H1 (cell line): ENCODE data around the gene POLR3E. TPM values are rescaled to one million over a fixed set of nuclear protein-coding genes. Genes with fewer than 3 reads are reported as not detected.

Source experiments
- POLR2A ChIP-seq, 2 experiments: IDR thresholded peaks; 1 replicate in 1 of 2; 2 replicates in 1 of 2; pipeline ENCODE4 v1.6.1; 2011; ENCODE audit warnings: low read depth in 2 of 2, low read length in 2 of 2, mild to moderate bottlenecking in 2 of 2; ENCODE audit errors: control extremely low read depth in 1 of 2
- polyA plus RNA-seq, 7 experiments: library from polyadenylated mRNA; depleted of rRNA in 3 of 7; stranded (reverse) in 5 of 7; unstranded in 2 of 7; fragments of >200 nt in 5 of 7; fragments of 200-250 nt in 2 of 7; gene quantifications; 1 replicate in 5 of 7; 2 replicates in 1 of 7; 4 replicates in 1 of 7; pipeline versions ENCODE4 v1.2.1 to v1.2.3, GENCODE V29; 2011 to 2013; ENCODE audit warnings: missing spikeins in 2 of 7, mixed read lengths in 2 of 7
- total RNA-seq: library from RNA; stranded (reverse); fragmentation: NEBNext Ultra II Directional; extraction: Animal tissue kit (Norgen Biotek cat#: 25700); gene quantifications from 2 replicates; pipeline ENCODE4 v1.2.1, GENCODE V29; 2021
- TF ChIP-seq, protein P1 (sequence below), 3 experiments: IDR thresholded peaks; 1 replicate in 2 of 3; 2 replicates in 1 of 3; pipeline versions ENCODE4 v1.5.1 to v1.6.1; 2011; ENCODE audit warnings: low read length in 3 of 3, mild to moderate bottlenecking in 3 of 3, inconsistent platforms in 2 of 3, low read depth in 1 of 3, moderate library complexity in 1 of 3; ENCODE audit not compliant: insufficient read depth in 1 of 3; ENCODE audit errors: control extremely low read depth in 1 of 3

The POLR3E gene
- total and polyA plus RNA-seq, 2 of the 8 experiments (the other 6 are each of a cell fraction or from before 2014, with no cell fraction given) = 96.5 to 125 TPM

DNA sequence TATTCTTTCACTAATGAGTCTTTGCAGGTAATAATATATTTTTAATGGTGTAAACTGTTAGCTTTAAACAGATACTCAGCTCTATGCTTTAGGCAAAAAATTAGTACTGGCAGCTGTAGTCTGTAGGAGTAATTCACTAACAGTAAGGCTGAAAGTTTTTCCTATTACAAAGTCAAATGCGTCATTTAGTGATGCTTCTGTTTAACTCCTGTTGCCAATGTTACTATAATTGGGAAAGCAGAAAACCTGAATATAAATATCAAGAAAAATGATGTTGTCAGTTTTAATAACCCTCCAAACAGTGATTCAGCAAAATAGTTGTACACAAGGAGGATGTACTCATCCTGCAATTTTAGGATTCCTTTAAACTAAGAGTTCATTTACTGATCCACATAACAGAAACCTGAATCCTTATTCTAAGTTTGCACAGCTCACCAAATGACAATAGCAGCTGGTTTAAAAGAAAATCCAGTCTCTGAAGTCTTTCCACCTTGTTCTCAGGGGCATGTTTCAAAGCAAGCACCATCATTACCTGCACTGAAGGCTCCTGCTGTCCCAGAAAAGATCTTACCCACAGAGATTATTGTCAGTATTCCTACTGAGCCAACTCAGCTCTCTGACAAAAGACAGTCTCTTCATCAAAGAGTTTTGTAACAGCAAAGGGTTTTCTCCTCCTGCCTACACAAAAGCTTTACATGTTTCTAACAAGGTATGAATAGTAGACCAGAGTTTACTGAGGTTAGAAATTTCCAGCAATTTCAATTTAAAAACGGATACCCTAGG, 73.0 kb downstream of the POLR3E start (continued):
- TF ChIP-seq, protein P1, sequence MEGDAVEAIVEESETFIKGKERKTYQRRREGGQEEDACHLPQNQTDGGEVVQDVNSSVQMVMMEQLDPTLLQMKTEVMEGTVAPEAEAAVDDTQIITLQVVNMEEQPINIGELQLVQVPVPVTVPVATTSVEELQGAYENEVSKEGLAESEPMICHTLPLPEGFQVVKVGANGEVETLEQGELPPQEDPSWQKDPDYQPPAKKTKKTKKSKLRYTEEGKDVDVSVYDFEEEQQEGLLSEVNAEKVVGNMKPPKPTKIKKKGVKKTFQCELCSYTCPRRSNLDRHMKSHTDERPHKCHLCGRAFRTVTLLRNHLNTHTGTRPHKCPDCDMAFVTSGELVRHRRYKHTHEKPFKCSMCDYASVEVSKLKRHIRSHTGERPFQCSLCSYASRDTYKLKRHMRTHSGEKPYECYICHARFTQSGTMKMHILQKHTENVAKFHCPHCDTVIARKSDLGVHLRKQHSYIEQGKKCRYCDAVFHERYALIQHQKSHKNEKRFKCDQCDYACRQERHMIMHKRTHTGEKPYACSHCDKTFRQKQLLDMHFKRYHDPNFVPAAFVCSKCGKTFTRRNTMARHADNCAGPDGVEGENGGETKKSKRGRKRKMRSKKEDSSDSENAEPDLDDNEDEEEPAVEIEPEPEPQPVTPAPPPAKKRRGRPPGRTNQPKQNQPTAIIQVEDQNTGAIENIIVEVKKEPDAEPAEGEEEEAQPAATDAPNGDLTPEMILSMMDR (IDR thresholded peaks at IDR 0.05; ENCODE audit: control extremely low read depth in 1 of 3, insufficient read depth in 1 of 3, low read depth in 1 of 3, low read length in 3 of 3) = no peak
- TF ChIP-seq POLR2A (IDR thresholded peaks at IDR 0.05; ENCODE audit: control extremely low read depth in 1 of 2, low read depth in 2 of 2, low read length in 2 of 2) = no peak
